Inferior parietal cortex (tissue), 1 donor: ENCODE measurements around the gene MEIS3.

ENCODE experiments used
- DNase-seq: peaks from one replicate; pipeline ENCODE4 v3.0.0-alpha.2; 2016; ENCODE audit errors: extremely low spot score

MEIS3 gene

DNA sequence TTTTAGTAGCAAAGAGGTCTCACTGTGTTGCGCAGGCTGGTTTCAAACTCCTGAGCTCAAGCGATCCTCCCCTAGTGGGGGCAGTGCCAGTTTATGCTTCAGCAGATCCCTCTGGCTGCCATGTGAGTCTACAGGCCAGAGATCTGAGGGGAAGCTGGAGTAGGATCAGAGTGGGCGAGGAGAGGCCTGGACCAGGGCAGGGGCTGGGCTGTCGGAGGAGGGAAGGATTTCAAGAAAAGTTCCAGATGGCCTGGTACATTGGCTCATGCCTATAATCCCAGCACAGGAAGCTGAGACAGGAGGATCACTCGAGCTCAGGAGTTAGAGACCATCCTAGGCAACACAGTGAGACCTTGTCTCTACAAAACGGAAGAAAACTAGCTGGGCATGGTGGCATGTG is 60.4 kb downstream of the MEIS3 start:
- no peak for DNase-seq

DNA sequence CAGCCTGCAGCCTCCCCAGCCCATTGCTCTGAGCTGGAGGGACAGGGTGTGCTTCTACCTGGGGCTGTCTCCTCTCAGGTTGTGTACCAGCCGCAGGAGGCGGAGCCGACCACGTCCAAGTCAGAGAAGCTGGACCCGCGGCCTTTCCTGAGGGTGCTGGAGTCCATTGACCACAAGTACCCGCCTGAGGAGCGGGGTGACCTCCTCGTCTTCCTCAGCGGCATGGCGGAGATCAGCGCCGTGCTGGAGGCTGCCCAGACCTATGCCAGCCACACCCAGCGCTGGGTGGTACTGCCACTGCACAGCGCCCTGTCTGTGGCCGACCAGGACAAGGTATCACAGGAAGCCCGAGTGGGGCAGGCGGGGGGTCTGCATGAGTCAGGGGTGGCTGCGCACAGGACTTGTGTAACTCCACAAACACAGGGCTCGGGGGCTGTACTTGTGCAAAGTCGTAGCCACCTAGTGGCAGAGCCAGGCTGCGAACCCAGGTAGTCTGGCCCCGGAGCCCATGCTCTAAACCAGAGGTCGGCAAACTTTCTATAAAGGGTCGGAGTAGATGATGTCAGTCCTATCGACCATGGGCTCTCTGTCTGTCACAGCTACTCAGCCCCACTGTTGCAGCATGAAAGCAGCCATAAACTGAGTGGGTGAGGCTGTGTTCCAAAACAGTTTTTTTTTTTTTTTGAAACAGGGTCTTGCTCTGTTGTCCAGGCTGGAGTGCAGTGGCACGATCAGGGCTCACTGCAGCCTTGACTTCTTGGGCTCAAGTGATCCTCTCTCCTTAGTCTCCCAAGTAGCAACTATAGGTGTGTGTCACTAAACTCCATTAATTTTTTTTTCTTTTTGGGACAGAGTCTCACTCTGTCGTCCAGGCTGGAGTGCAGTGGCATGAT is 61.3 kb downstream of the MEIS3 start:
- no peak for DNase-seq

DNA sequence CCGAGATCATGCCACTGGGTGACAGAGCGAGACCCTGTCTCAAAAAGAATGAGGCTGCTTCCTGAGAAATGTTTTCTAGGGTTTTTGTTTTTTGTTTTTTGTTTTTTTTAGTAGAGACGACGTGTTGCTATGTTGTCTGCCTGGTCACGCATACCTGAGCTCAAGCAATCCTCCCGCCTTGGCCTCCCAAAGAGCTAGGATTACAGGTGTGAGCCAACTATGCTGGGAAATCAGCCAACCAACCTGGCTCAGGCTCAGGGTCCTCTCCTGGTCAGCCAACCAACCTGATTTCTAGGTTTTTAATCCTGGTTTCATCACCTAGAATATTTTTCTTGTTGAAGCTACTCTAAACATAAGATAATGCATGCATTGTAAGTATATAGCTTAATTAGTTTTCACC is 62.4 kb downstream of the MEIS3 start:
- DNase-seq, result no peak

DNA sequence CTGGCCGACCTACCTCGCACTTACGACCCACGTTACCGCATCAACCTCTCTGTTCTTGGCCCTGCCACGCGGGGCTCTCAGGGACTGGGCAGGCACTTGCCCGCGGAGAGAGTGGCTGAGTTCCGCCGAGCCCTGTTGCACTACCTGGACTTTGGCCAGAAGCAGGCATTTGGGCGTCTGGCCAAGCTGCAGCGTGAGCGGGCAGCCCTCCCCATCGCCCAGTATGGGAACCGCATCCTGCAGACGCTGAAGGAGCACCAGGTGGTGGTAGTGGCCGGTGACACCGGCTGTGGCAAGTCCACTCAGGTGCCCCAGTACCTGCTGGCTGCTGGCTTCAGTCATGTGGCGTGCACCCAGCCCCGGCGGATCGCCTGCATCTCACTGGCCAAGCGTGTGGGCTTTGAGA is 66.0 kb downstream of the MEIS3 start:
- DNase-seq, result no peak
